GM18951 (cell line): Measurements from ENCODE around the gene NUP50.

Experiments
- POLR2A ChIP-seq: IDR thresholded peaks from 4 replicates; pipeline ENCODE4 v1.6.1; 2011; ENCODE audit warnings: mild to moderate bottlenecking; ENCODE audit not compliant: insufficient read length, insufficient read depth; ENCODE audit errors: extremely low read depth
- in situ Hi-C: fragments of 300-500 bp; cut with MboI; formaldehyde crosslinking; loops from one replicate; pipeline ENCODE4 v1.12.0; 2022; ENCODE audit warnings: low sequenced_read_pairs, mixed read lengths, inconsistent platforms; ENCODE audit not compliant: unreplicated experiment

The NUP50 gene

DNA sequence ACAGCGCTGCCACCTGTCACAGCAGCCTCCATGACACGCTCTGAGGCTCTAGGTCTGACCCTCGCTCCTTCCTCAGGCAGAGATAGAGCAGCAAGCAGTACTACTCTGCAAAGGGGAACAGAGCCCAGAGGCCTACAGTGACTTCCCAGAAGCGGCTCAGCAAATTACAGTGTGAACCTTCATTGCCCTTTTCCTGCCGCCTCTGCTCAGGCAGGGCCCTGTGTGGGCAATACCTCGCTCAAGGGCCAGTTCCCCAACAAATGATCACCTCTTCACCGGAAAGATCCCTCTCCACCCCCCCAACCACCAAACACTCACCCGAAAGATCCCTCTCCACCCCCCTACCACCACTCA is 64.7 kb downstream of the NUP50 start:
- TF ChIP-seq POLR2A, result no peak
- in situ Hi-C loops, result no loop called here

DNA sequence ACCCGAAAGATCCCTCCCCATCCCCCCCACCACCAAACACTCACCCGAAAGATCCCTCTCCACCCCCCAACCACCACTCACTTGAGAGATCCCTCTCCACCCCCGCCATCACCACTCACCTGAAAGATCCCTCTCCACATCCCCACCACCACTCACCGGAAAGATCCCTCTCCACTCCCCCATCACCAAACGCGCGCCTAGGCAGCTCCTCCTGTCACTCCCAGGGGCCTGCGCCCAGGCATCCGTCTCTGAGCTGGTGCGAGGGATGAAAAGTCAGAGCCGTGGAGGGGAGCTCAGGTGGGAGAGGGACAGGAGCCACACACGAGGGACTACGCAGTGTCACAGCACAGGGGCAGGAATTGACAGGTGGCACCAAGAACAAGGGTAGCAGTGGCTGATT is 65.5 kb downstream of the NUP50 start:
- in situ Hi-C loops, result no loop called here
- TF ChIP-seq POLR2A, result no peak

DNA sequence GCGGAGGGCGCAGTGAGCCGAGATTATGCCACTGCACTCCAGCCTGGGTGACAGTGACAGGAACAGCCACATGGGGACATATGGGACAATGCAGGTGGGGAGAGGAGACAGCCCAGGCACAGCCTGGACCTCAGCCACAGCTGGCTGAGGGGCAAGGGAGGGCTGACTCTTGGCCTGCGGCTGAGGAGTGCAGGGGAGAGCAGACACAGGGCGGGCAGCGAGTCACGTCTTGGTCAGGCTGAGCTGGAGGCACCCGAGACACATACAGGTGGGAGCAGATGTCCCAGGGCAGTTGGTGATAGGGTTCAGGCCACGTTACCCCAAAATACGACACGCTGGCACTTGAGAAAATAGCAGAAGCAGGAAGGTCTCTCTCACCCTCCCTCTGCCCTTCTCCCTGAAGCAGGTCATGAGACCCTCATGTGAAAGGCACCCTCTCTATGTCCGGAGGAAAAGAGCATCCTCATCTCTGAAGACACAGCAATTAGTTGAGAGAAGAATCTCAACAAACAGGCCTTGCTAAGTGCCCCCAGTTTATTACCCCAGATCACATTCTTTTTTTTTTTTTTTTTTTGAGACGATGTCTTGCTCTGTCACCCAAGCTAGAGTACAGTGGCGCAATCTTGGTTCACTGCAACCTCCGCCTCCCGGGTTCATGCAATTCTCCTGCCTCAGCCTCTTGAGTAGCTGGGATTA is 66.4 kb downstream of the NUP50 start:
- in situ Hi-C loops, result no loop called here

DNA sequence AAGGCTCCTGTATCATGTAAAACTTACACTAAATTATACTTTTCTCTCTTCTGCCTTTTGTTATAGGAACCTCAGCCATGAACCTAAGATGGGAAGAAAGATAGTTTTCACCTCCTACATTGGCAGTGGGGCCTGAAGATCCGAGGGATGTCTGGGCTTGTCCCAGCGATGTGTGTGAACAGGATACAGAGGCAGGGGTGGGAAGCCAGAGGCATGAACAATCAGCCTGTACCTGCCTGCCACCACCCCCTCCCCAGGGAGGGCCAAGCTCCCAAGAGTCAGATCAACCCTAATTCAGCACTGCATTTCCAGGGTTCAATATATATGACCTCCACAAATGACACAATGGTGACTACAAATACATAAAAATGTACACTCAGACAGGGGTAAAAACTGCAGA is 67.6 kb downstream of the NUP50 start:
- in situ Hi-C loops, result no loop called here

More for the DNA sequence above, 66.4 kb downstream of the NUP50 start:
- no peak for TF ChIP-seq POLR2A

DNA sequence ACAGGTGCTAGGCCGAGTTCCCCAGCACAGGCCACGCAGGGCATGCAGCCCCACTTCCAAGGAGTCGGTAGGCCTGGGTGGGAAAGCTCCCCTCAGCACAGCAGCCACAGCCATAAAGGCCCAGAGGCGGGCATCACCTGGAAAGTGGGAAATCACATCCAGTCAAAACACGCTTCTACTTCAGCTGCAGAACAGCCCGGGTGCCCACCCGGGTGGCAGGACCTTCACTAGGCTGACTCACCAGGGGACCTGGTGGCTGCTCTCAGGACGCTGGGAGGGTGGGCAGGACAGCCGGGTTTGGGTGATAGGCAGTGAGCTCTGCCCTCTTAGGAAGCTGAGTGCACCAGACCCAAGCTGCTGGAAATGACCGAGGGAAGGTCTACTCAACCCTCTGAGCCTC is 69.7 kb downstream of the NUP50 start:
- no peak for TF ChIP-seq POLR2A
- in situ Hi-C loops, result no loop called here

More for the DNA sequence above, 67.6 kb downstream of the NUP50 start:
- TF ChIP-seq POLR2A, result no peak

DNA sequence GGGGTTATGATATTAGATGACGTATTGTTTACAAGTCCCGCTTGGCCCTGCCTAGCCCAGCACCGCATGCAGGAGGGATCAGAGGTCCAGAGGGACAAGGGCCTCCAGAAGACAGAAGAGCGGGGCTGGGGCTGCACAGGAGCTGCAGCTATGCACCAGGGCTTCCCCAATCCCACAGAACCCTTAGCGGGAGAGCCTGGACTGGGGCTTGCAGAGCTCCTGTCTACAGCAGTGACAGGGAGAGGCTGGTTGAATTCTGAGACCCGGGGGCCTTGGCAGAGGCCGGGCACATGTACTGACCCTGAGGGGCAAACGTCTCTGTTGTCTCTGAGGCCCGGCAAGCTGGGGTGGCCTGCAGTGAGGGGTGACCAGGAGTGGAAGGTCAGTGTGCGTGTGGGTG is 70.1 kb downstream of the NUP50 start:
- in situ Hi-C loops, result no loop called here
- no peak for TF ChIP-seq POLR2A

DNA sequence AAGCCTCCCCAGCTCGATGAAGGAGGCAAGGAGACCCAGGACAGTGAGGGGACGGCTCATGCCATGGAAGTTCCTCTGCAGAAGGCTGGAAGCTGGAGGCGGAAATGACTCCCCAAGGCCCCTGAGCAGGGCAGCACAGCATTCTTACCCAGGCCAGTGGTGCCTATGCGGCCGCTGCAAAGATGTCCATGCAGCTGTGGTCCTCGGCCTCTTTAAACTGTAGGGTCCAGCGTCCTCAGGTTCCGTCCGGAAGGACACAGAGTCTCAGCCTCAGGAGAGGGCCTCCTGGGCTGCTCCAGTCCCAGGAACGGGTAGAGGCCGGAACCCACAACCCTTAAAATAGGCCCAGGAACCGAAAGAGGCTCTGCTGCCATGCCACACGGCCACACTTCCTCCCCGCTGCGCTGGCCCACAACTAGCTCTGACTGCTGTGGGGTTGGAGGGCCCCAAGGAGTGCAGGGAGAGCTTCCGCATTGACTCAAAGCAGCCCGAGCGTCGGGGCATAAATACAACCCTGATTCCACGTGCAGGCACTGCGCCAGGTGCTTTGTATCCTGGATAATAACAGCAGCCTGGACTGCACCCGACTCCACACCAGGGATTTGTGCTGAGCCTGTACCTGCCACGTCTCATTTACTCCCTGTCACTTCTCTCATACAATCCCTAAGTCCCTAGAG is 71.5 kb downstream of the NUP50 start:
- peak; percentile 48 for TF ChIP-seq POLR2A
- in situ Hi-C loops, result no loop called here

DNA sequence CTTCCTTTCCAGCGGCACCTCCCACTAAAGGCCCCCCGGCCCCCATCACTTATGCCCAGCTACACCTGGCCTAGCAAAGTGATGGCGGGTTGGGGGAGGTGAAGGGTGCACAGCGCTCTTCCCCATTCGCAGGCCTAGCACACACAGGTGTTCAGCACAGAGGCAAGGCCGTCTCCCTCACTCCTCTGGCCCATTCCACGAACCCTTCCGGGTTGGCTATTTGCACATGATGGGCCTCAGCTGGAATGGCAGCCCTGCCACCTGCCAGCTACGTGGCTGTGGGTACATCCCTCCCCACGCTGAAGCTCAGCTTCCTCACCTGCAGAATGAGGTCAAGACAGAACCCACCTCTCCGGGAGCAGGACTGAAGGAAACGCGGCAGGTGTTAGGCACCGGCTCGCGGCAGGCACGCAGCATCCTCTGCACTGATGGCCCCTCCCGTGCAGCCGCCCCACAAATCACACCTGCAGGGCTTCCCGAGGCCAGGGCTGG is 72.2 kb downstream of the NUP50 start:
- in situ Hi-C loops, result no loop called here
- no peak for TF ChIP-seq POLR2A

DNA sequence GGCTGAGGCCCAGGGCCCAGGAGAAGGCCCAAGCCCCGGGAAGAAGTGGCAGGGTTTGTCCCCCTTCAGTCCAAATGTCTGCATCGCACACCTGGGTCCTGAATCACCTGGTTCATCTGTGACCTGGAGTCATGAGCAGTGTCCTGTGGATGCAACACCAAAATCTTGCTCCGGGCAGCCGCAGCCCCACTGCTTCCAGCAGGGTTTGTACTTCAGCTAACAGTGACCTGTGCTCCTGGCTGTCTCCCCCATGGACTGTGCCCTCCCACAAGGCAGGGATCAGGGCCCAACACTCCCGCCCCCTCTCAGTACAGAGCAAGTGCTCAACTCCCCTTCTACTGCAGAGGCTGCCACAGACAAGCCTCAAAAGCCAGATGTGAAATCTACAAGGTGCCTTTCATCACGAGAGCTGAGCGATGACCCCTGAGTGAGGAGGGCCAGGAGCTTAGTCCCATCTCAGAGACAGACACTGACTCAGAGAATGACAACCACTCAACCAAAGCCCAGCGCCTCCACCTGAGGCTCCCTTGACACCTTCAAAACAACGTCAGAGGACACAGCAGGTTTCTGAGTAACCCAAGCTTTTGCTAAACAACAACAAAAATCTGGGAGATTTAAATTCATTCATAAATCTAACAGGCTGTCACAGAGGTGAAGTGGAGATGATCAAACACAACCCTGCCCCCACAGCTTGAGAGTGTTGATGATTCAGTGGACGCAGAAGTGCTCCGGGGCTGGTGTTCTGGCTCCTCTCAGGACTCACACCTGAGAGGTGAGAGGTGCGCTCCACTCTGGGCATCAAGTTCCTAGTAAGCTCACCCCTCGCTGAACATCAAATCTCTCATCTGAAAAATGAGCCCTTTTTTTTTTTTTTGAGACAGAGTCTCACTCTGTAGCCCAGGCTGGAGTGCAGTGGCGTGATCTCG is 73.6 kb downstream of the NUP50 start:
- TF ChIP-seq POLR2A, result no peak
- in situ Hi-C loops, result no loop called here
